ENCODE measurements around the gene TCP11X2. TPM values are rescaled to one million over a fixed set of nuclear protein-coding genes. Genes with fewer than 3 reads are reported as not detected.
"Not testable (repeated sequence)": the region's sequence is repeated elsewhere in the genome, so short reads cannot be mapped to it uniquely, and the experiment has no call there.

The TCP11X2 gene
- not detected in 2 replicates for total RNA-seq (2012; rRNA removed)
- not detected in 2 replicates for polyA plus RNA-seq (2012; rRNA removed)
- polyA plus RNA-seq (2012; cell fraction: cytosol; rRNA removed): not detected in 2 replicates
- 0.06 TPM in 1 of 2 replicates, not detected in the other for polyA plus RNA-seq (2012; cell fraction: nucleus; rRNA removed; ENCODE audit: low replicate concordance)
- not detected for Bru-seq, nascent RNA
- not detected for BruChase-seq, experiment 1, labeled RNA remaining after a 6-hour chase
- not detected for BruChase-seq, experiment 2, labeled RNA remaining after a 2-hour chase
- long read RNA-seq: 0 reads

DNA sequence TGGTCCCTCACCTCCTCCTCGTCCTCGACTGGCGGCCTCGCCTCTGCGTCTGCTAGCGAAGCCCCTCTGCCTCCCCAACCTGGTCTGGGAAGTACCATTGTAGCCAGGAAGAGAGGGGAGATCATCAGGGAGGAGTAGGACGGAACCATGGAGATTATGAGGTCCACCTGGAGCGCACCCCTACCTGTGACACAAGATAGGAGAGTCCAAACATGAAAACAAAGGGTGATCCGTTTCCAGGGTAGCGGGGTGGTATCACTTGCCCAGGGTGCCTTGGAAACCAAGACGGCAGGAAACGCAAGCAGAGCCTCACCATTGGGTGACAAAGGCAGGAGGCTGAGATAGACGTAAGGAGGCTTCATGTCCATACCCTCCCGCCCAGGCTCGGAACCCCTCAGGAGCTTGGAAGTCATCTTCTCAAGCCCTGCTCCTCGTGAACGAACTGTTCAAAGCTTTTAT is at the start of gene TCP11X2:
TSS of gene TCP11X2 (minus strand) at position 51 of the 459 bp plus-strand sequence.
- dilution Hi-C loops (cut with HindIII; ENCODE audit: low sequenced_read_pairs, unreplicated experiment); H3K4me1 ChIP-seq (ENCODE audit: control insufficient read depth, insufficient read depth, low read length): not testable (repeated sequence)

More for the DNA sequence above, at the start of gene TCP11X2:
- H4K8ac ChIP-seq (ENCODE audit: low read depth in 2 of 2, low read length in 2 of 2); H2BK5ac ChIP-seq (ENCODE audit: low read depth, low read length, poor library complexity, severe bottlenecking); H3K56ac ChIP-seq (ENCODE audit: extremely low read depth, insufficient read depth, low read length); in situ Hi-C loops (cut with MboI; ENCODE audit: low sequenced_read_pairs); H3K9ac ChIP-seq (ENCODE audit: low read depth, low read length); H2BK20ac ChIP-seq (ENCODE audit: low read depth, low read length); CTCF ChIA-PET; H3K9me1 ChIP-seq (ENCODE audit: insufficient read depth, low read length); H3K27ac ChIP-seq (ENCODE audit: insufficient read depth, low read length); H2BK120ac ChIP-seq (ENCODE audit: low read depth, low read length); H4K20me1 ChIP-seq (ENCODE audit: insufficient read depth, low read length); H4K5ac ChIP-seq (ENCODE audit: low read depth, low read length); ATAC-seq (ENCODE audit: low read depth); H2AK9ac ChIP-seq (replicated peaks; ENCODE audit: low read depth, low read length, poor library complexity); H3K36me3 ChIP-seq (ENCODE audit: control insufficient read depth, insufficient read depth, low read length); H3K4ac ChIP-seq (ENCODE audit: low read depth, low read length); BruUV-seq (replicated peaks); H3K18ac ChIP-seq (ENCODE audit: low read depth, low read length); H2AFZ ChIP-seq (replicated peaks; ENCODE audit: low read length, poor library complexity); H3K4me2 ChIP-seq (ENCODE audit: low read depth, low read length); H4K91ac ChIP-seq (ENCODE audit: insufficient read depth, low read depth, low read length); H3K4me3 ChIP-seq (ENCODE audit: insufficient read depth, low read depth, low read length); DNase-seq; H3K23ac ChIP-seq (ENCODE audit: low read depth, low read length); H2AK5ac ChIP-seq (ENCODE audit: low read depth, low read length); POLR2A ChIA-PET (ENCODE audit: unreplicated experiment); H2BK15ac ChIP-seq (ENCODE audit: low read depth, low read length); H3K27me3 ChIP-seq (ENCODE audit: control insufficient read depth, insufficient read depth, low read length); H3K9me3 ChIP-seq (ENCODE audit: control insufficient read depth, insufficient read depth, low read length); H3K79me1 ChIP-seq (ENCODE audit: low read depth in 1 of 2, low read length in 2 of 2); H3K14ac ChIP-seq (replicated peaks; ENCODE audit: low read depth, low read length); intact Hi-C loops (cut with micrococcal nuclease): not testable (repeated sequence)
- WGBS, 2 experiments (ENCODE audit: extremely low coverage in 2 of 2, insufficient read length in 1 of 2): no CpG with 5 or more reads among the region's 17 CpGs
